Measurements from ENCODE around the gene ERMN.

GRCh38 chr2:157349949-157350515, 24.4 kb upstream of the ERMN start:
- TF ChIP-seq CTCF (IDR thresholded peaks at IDR 0.05) (no peak), POLR2A (IDR thresholded peaks at IDR 0.05) (no peak)

Measured in thyroid gland (tissue), 4 donors.